Upper lobe of left lung (tissue), 6 donors: Measurements from ENCODE around the gene IL27RA. TPM values are rescaled to one million over a fixed set of nuclear protein-coding genes. Genes with fewer than 3 reads are reported as not detected.
A peak's percentile ranks its signal among the peaks of the same experiment; 100 is the strongest.

Experiments
- ATAC-seq, 2 donors: fragments of 200-7000 bp; cut with Tn5 transposase; one replicate each; pipeline ENCODE4 v1.9.1; 2022; ENCODE audit warnings: mild to moderate bottlenecking in 2 of 2, moderate library complexity in 2 of 2; ENCODE audit not compliant: low FRiP score in 2 of 2
- DNase-seq, 2 donors: peaks; one replicate each; pipeline ENCODE4 v3.0.0-alpha.2; 2019 to 2020
- H3K27ac ChIP-seq, 4 donors: fragments of 200-600 bp; sonication (generic); one replicate each; pipeline ENCODE4 v1.5.1; 2016 to 2019
- H3K27me3 ChIP-seq, 4 donors: fragments of 200-600 bp; sonication (generic); one replicate each; pipeline ENCODE4 v1.5.1; 2017 to 2019
- H3K36me3 ChIP-seq, 4 donors: fragments of 200-600 bp; sonication (generic); one replicate each; pipeline ENCODE4 v1.5.1; 2016 to 2019
- H3K4me1 ChIP-seq, 4 donors: fragments of 200-600 bp; sonication (generic); one replicate each; pipeline ENCODE4 v1.5.1; 2018 to 2019
- H3K4me3 ChIP-seq, 4 donors: fragments of 200-600 bp; sonication (generic); one replicate each; pipeline ENCODE4 v1.5.1; 2017 to 2019; ENCODE audit warnings: mild to moderate bottlenecking in 2 of 4, moderate library complexity in 1 of 4
- H3K9me3 ChIP-seq, 4 donors: fragments of 200-600 bp; sonication (generic); one replicate each; pipeline ENCODE4 v1.5.1; 2018 to 2019
- CTCF ChIP-seq, 6 experiments: fragments of 450-650 bp in 4 of 6; fragments of 200-600 bp in 2 of 6; sonication (generic) in 2 of 6; IDR thresholded peaks; one replicate each; pipeline ENCODE4 v1.5.1; 2016 to 2019; ENCODE audit warnings: antibody characterized with exemption in 6 of 6
- EP300 ChIP-seq, 4 donors: sonication (generic); formaldehyde crosslinking; IDR thresholded peaks; one replicate each; pipeline ENCODE4 v1.5.1; 2017; ENCODE audit warnings: antibody characterized with exemption in 4 of 4, control low read depth in 2 of 4
- POLR2A ChIP-seq, 4 donors: fragments of 450-650 bp; IDR thresholded peaks; one replicate each; pipeline ENCODE4 v1.5.1; 2016 to 2017; ENCODE audit warnings: antibody characterized with exemption in 4 of 4, mild to moderate bottlenecking in 2 of 4
- POLR2AphosphoS5 ChIP-seq, 2 donors: sonication (generic); formaldehyde crosslinking; IDR thresholded peaks; one replicate each; pipeline ENCODE4 v1.5.1; 2017; ENCODE audit warnings: antibody characterized with exemption in 2 of 2
- WGBS, 2 donors: methylation state at CpG; one replicate each; pipeline ENCODE4 v1.1.5; 2017 to 2018; 5-methylcytosine and 5-hydroxymethylcytosine counted together
- total RNA-seq, 6 donors: library from RNA; depleted of rRNA in 4 of 6; stranded (reverse); fragments of >200 nt in 4 of 6; gene quantifications; one replicate each; pipeline versions ENCODE4 v1.1.0 to v1.2.1, GENCODE V29; 2016 to 2021
- donor health status: DM: no; HTN: no; CAD: no; lungs with moderate emphysema.
- donor health status: DM: no; HTN: yes; CAD: no; lungs with severe emphysema.

Gene IL27RA
- total RNA-seq, 6 donors from 2014 or later: 9.3 to 24.4 (median 14.6) TPM

- H3K27ac ChIP-seq: peak overlapping the region; percentile 89 to 94 (median 92)
- ATAC-seq (no peak), DNase-seq (no peak)
- TF ChIP-seq EP300 (IDR thresholded peaks at IDR 0.05) (no peak), POLR2AphosphoS5 (IDR thresholded peaks at IDR 0.05) (no peak), CTCF (IDR thresholded peaks at IDR 0.05) (no peak), POLR2A (IDR thresholded peaks at IDR 0.05) (no peak)
- H3K27me3 ChIP-seq: no peaks in the 10 kb centered on the region
- H3K4me3 ChIP-seq: peak overlapping the region; percentile 77 to 99 (median 90)
- peaks cover 3 to 24% (median 17%) of the 10 kb centered on the region in 4 donors for H3K4me1 ChIP-seq
- WGBS, 2 donors: 13 to 19% methylated on average over 15 of the region's 15 CpGs
- H3K36me3 ChIP-seq: peaks cover 0 to 21% (median 17%) of the 10 kb centered on the region in 4 donors
- peaks cover 0 to 8% (median 2%) of the 10 kb centered on the region in 4 donors for H3K9me3 ChIP-seq
Observed at GRCh38 chr19:14091813-14092462, 60.4 kb downstream of the IL27RA start.

- Histone ChIP-seq H3K27ac (no peak overlapping the region), H3K4me3 (no peak overlapping the region), H3K27me3 (no peaks in the 10 kb centered on the region), H3K9me3 (peaks cover 0 to 8% (median 2%) of the 10 kb centered on the region in 4 donors), H3K4me1 (peaks cover 3 to 24% (median 17%) of the 10 kb centered on the region in 4 donors), H3K36me3 (peaks cover 0 to 29% (median 24%) of the 10 kb centered on the region in 4 donors)
- no peak for TF ChIP-seq EP300 (IDR thresholded peaks at IDR 0.05)
- TF ChIP-seq POLR2A (IDR thresholded peaks at IDR 0.05): no peak
- TF ChIP-seq CTCF (IDR thresholded peaks at IDR 0.05): no peak
- TF ChIP-seq POLR2AphosphoS5 (IDR thresholded peaks at IDR 0.05): no peak
- ATAC-seq (no peak), DNase-seq (no peak)
- 74 to 87% methylated on average over 9 of the region's 9 CpGs for WGBS, 2 donors
Observed at GRCh38 chr19:14093117-14093823, 61.7 kb downstream of the IL27RA start.

- 88 to 94% methylated on average over 7 of the region's 7 CpGs for WGBS, 2 donors
- TF ChIP-seq EP300 (IDR thresholded peaks at IDR 0.05) (no peak), POLR2A (IDR thresholded peaks at IDR 0.05) (no peak), CTCF (IDR thresholded peaks at IDR 0.05) (no peak), POLR2AphosphoS5 (IDR thresholded peaks at IDR 0.05) (no peak)
- no peak for DNase-seq
- Histone ChIP-seq H3K4me3 (no peak overlapping the region), H3K4me1 (peaks cover 0 to 13% (median 8%) of the 10 kb centered on the region in 4 donors), H3K36me3 (peaks cover 0 to 32% (median 21%) of the 10 kb centered on the region in 4 donors), H3K9me3 (peaks cover 0 to 8% (median 2%) of the 10 kb centered on the region in 4 donors), H3K27ac (no peak overlapping the region), H3K27me3 (no peaks in the 10 kb centered on the region)
- no peak for ATAC-seq
Observed at GRCh38 chr19:14094854-14095253, 63.3 kb downstream of the IL27RA start.

GRCh38 chr19:14096272-14096992 is 64.9 kb downstream of the IL27RA start:
- ATAC-seq: no peak
- no peak overlapping the region for H3K4me3 ChIP-seq
- no peak for TF ChIP-seq CTCF (IDR thresholded peaks at IDR 0.05)
- TF ChIP-seq POLR2AphosphoS5 (IDR thresholded peaks at IDR 0.05): no peak
- TF ChIP-seq POLR2A (IDR thresholded peaks at IDR 0.05): no peak
- TF ChIP-seq EP300 (IDR thresholded peaks at IDR 0.05): no peak
- peaks cover 0 to 48% (median 34%) of the 10 kb centered on the region in 4 donors for H3K36me3 ChIP-seq
- H3K27me3 ChIP-seq: no peaks in the 10 kb centered on the region
- DNase-seq: no peak
- 91 to 93% methylated on average over 5 to 11 of the region's 11 CpGs for WGBS, 2 donors
- H3K9me3 ChIP-seq: peaks cover 0 to 8% (median 2%) of the 10 kb centered on the region in 4 donors
- H3K4me1 ChIP-seq: peaks cover 0 to 9% (median 7%) of the 10 kb centered on the region in 4 donors
- H3K27ac ChIP-seq: no peak overlapping the region
